ENCODE measurements around the gene FIGN.

FIGN gene

DNA sequence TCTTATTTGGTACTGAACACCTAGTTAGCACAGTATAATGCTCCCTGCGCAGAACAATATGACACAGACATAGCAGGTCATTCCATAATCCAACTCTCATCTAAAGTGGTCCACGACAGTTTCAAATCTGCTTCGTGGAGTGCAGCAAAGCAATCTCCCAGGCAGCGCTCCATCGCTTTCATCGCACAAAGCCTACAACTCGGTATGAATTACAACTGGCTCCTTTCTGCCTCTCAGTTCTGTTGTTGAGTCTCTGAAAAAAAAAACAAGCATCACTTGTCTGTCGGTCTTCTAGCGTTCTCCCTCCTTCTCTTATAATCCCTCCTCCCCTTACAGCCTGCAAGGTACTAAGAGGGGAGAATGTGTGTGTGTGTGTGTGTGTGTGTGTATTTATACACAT, 123.5 kb downstream of the FIGN start:
- no peak for DNase-seq (ENCODE audit: low read depth in 2 of 2)

DNA sequence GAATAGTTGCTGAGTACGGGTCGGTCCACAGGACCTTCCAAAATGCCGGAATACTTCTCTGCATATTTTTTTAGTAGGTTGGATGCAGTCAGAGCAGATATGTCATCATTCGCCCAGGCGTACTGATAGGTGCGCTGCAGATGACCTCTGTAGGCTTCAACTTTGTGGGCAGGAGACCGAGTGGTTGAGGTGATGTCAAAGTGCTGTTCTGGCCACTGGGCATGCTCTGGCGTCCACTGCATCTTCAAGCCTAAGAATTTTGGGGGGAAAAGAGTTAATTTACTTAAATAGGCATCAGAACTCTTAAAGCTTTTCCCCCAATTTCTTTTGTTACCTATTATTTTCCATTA, 124.3 kb downstream of the FIGN start:
- no peak for DNase-seq (ENCODE audit: low read depth in 2 of 2)

DNA sequence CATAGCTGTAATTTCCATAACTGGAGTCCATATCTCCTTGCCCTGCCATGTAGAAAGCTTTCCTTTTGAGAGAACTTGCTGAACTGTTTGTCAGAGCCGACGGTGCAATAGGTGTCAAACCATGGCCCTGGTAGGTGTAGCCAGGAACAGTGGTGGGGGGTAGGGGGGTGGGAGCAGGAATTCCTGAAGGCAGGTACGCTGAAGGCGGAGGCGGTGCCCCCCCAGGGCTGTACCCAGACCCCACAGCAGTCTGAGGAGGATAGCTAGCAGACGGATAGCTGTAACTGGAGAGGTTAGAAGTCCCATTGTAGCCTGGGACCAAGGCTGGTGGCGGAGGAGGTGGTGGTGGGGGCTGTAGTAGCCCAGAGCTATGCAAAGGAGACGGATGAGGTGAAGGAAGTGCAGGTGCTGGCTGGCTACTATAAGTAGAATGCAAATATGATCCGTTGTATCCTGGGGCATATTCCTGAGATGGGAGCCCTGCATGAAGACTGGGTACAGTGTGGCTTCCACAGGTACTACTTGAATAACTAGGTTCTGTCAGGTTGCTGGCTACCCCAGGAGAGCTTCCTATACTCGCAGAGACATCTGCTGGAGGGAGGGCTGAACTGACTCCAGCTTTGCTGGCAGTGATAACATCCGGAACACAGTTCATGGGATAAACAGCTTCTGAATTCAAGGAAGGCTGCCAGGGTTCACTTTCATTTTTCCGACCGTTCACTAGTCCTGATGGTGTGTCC, 124.8 kb downstream of the FIGN start:
- no peak for DNase-seq (ENCODE audit: low read depth in 2 of 2)

DNA sequence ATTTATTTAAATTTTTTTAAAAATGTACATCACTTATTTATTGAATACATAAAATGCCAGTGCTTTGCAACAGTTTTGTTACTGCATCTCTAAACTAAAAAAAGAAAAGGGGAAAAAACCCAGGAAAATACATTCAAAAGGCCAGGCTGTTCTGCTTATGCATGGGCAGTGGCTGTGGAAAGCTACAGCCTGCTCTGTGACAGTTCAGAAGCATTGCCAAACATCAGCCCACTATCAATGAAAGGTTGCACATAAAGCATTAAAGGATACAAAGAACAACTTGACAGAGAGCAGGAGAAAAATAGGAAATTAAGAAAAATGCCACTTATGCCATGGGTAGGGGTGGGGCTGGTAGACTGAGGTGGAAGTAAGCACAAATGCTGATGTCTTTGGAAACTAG, 128.2 kb downstream of the FIGN start:
- DNase-seq (ENCODE audit: low read depth in 2 of 2) = no peak

DNA sequence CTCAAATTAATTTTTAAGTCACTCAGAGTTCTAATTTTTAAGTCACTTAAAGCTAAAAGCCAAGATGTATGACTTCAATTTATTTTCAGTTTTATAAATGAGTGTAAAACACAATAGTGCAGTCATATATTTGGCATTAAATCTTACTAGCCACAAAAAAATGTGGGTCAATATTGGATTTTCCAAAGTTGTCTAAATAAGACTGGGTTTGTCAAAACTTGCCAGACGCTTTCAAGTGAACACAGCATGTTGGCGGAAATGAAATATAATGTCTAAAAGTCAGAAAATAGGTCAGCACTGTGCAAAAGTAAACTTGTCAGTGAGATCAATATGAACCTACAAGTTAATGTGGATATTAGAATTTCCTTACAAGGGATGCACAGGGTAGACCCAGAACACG, 128.9 kb downstream of the FIGN start:
- DNase-seq (ENCODE audit: low read depth in 2 of 2) = no peak

DNA sequence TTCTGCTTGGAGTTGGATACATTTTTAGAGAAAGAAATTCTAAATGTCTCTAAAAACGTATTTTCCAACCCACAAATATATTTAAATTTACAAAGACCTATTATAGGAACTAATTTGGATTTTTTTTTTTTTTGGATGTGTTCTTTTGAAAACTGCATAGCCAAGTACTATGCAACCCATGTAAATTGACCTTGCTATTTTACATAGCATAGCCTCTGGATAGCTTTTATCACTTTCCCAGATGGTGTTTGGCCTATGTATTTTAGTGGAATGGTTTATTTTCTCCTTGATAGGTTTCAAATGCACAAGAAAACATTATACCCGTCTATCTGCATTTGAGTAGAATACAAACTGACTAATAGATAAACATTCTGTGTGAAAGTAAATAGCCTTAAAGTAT, 130.0 kb downstream of the FIGN start:
- no peak for DNase-seq (ENCODE audit: low read depth in 2 of 2)

DNA sequence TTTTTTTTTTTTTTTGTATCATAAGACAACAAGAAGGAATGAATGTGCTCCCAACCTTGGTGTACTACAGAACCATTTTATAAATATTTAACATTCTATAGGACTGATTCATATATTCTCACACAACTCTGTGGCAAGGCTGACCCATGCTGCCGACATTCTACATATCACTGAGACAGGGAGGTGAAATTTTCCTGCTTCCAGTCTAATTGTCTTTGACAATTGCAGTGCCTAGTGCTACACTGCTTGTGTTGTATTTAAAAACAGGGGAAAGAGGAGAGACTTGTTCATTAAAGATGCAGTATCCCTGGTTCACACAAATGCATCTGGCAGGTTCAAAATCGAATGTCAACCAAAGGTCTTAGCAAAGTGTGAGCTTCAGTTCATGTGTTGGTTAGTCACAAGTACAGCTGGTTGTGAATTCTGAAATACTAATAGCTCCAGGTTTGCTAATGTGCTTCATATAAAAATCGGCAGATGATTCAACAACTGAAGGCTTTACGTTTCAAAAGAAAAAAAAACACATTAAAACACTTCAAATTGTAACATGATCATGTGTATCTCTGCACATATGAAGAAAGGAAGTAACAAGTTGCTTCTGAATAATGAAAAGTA, 130.8 kb downstream of the FIGN start:
- no peak for DNase-seq (ENCODE audit: low read depth in 2 of 2)

DNA sequence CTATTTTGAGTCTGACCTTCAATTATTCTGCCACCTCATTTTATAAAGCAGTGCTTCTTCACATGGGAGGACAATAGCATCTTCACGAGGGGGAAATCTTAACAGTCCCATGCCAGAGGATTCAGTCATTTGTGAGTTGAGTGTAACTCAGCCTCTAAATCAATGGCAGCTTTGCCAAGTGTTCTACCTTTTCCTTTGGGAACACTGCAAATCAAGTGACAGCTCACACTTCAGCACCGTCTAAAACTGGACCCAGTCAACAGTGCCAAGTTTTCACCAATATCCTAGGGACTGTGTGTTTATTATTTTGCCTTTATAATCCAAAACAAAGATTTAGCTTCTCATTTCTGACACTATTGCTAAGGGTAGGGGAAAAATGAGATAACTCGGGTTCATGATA, 133.6 kb downstream of the FIGN start:
- no peak for DNase-seq (ENCODE audit: low read depth in 2 of 2)

DNA sequence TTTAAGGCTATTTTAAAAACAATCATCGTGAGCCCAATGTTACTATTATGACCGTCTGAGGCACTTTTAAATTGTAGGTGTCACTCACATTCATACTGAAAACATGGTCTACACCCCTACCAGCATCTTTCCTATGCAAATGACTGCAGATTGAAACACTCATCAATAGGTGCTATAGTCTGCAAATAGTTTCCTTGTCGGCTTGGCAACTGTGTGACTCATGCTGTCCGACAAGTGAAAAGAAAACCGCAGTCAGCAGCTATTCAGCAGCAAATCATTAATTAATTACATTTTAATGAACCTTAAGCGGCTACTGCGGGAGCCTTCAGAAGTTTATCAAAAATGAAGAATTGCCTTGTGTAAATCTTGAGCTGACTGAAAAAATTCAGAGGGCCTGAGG, 134.4 kb downstream of the FIGN start:
- DNase-seq (ENCODE audit: low read depth in 2 of 2) = no peak

DNA sequence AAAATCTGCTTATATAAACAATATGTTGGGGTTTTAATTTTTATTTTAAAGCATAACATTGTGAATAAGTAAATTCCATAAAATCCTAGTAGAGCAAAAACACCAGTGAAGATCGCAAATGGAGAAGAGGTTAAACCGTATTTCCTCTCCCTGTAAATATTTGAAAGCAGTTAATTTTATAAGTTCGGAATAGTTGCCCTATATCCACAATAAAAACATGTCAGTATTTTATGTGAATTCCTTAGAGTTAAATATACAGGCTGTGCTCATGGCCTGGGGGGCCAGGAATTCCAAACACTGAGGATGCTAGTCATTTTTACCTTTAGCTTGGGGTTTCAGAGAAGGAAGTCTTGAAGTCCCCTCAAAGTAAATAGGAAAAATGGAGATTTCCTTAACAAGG, 135.0 kb downstream of the FIGN start:
- DNase-seq (ENCODE audit: low read depth in 2 of 2) = no peak

DNA sequence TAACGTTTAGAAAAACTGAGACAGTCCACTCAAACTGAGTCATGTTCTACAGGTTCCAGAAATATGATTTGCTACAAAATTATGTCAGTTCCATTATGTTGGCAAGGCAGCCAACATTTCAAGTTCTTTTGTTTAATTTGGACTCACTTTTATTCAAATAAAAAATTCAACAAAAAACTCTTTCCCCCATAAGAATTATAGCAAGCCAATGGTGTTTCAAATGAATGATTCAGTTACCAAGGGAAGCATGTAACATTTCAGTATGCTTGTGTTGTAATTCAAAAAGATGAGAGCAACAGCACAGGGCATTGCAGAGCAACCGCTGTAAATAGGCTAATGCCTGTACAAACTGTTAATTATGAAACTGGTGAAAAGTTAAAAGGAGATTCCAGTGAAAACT, 140.8 kb downstream of the FIGN start:
- DNase-seq (ENCODE audit: low read depth in 2 of 2) = no peak

DNA sequence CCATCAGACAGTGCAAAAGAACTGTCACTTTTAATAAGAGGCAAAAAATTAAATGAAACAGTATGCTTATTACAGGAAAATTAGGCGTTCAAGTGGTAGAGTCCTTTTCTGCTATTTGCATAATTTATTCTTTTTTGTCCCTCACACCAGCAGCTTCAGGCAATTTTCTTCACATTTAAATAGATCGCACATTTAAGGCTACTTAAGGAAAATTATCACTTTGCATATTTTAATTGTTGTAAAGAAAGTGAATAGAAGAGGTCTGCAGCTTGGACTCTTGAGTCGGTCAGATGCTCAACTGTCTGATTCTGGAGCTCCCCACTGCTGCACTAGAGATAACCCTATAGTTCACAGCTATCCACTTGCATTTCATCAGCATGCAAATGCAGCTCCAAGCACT, 141.3 kb downstream of the FIGN start:
- DNase-seq (ENCODE audit: low read depth in 2 of 2) = no peak

DNA sequence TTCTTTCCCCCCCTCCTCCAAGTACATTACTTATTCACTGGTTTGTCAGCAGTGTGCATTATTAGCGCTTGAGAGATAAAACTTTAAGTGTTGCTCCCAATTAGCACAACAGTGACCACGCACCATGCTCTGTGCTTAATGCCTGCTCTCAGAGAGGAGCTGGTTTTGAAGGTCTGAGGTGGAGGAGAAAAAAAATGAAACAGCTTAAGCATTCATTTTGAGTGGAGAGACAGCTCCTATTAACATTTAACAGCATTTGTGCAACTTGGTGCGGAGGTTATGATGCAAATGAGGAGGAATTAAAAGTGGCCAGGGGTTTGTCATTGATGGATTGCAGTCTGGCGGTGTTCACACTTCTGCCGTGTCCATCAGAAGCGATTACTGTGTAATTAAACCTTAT, 141.8 kb downstream of the FIGN start:
- no peak for DNase-seq (ENCODE audit: low read depth in 2 of 2)

DNA sequence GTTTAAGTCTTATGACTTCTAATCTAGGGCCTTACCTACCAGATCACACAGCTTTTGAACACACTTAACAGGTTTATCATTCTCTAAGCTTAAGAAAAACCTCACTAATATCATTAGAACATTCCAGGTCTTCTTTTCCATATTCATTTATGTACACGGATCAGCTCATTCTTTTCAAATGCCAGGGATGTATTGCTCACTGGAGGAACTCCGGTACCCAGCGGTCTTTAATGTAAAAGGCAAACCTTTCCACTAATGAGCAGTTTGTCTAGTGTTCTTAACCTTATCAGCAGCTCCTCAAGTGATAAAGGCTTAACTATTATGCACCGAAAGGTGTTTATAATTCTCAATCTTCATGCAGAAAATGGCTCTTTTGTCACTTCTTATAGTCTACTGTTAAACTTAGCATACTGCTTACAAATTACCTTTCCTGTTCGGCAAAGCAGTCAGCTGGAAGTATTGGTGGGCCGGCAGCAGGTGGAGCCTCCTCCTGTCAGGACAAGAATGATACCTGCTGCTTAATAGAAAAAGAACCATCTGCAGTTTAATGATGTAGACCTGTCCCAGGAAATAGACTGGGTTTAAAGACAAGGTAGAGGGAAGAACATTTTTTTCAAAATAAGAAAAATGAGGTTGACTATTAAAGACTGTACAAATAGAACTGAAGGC, 142.7 kb downstream of the FIGN start:
- no peak for DNase-seq (ENCODE audit: low read depth in 2 of 2)

DNA sequence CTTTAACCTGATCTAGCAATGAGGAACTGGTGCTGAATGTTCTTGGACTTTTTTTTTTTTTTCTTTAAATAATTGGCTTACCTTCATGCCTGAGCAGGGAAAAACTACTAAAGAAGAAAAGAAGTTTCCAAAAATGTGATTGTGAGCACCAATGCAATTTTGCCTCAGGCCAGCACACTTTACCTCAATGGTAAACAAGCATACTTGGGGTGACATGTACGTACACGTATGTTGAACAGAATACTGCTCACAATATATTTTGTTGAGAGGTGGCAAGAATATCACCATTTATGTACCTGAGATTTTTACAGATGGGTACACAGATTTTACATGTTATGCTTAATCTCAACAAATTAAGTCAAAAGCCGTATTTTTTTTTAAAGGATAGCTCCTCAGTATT, 144.3 kb downstream of the FIGN start:
- DNase-seq (ENCODE audit: low read depth in 2 of 2) = no peak

DNA sequence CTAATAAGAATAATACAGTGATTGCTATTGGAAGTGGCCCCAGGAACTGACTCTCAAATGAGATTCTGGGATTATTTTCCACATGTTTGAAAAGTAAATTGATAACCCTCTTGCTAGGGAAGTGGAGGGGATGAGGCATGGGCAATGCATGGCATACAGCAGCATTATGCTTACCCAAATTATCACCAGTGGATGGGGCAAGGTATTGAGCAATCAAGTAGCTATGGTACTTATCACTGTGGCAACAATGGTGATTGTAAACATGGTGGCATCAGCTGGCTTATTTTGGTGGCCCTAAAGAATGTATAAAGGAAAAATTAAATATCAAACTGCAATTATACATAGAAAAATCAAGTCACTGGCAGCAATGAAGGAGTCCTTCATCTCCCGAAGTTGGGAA, 155.1 kb downstream of the FIGN start:
- DNase-seq (ENCODE audit: low read depth in 2 of 2) = no peak

DNA sequence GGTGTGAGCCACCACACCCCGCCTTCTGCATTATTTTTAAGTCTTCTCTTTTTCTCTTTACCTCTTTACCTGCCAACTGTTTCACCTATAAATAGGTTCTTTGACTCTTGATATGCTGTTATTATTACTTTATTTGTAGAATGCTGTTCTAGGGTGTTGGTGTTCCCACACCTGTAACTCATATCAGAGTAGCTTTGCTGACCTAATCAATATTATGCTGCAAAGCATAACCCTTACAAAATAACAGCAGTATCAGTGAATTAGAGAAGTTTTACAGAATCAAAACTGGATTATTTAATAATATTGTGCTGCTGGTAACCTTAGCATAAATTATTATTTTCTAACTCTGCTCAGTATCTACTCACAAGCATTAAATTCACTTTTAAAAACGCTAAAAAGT, 161.5 kb downstream of the FIGN start:
- DNase-seq (ENCODE audit: low read depth in 2 of 2) = no peak

DNA sequence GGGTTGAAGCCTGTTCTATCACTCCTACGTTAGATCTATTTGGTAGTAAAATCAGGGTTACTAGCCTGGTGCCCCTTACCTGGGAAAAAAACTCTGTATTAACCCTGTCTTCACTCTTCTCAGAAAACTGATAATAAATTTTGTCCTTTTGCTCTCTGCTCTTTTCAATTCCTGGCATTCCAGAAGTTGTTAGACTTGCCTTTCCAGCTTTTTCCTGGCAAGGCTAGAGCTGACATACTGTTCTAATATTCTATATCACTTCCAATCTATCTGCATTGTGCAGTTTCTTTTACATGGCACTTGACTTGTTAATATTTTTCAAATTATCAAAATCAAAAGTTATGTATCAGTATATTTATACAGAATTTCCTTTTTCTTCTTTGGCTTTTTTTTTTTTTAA, 162.2 kb downstream of the FIGN start:
- no peak for DNase-seq (ENCODE audit: low read depth in 2 of 2)

DNA sequence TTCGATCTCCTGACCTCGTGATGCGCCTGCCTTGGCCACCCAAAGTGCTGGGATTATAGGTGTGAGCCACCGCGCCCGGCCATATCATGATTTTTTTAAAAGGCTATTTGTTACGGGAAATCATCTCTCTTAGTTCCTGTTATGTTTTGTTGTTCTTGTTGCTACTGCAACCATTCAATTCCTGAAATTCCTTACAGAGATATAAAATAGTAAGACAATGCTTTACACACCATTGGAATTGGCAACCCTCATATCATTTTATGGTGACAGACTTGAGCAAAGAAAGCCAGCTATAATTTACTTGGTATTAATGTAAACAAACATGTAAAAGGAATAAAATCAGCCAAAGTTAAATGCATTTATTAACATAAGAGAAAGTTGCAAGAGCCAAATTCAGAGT, 163.0 kb downstream of the FIGN start:
- no peak for DNase-seq (ENCODE audit: low read depth in 2 of 2)

DNA sequence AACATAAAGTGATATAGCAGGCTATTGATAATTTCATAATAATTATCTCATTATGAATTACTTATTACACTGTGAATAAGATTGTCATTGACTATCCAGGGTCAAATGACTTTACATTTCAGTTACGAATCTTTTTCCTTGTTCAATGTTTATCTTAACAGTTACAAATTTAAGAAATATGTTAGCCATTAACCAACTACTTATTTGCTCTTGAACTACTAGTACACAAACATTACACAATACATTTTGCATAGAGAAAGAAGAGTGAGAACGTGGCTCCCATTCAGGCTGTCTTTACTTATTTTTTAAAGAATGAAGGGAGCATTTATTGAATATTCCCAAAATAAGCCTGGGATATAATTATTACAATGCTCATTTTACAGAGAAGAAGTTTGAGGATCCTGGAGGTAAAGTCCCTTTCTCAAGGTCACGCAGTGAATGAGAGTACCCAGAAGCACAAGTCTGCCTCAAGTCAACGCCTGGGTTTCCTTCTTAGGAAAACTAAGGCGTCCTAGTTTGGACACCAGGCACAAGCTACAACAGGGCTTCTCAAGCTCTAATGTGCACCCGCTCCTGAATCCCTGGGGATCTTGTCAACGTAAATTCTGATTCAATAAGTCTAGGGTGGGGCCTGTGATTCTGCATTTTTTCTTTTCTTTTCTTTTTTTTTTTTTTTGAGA, 164.2 kb downstream of the FIGN start:
- DNase-seq (ENCODE audit: low read depth in 2 of 2) = no peak

DNA sequence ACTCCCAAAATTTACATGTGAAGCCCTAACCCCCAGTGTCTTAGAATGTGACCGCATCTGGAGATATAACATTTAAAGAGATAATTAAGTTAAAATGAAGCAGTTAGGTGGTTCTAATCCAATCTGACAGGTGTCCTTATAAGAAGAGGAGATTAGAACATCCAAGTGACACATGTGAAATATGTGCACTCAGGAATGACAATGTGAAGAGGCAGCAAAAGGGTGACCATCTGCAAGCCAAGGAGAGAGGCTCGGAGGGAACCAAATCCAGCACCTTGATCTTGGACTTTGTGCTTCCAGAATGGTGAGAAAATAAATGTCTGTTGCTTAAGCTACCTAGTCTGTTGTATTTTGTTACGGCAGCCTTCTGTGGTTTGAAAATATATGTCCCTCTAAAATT, 165.4 kb downstream of the FIGN start:
- no peak for DNase-seq (ENCODE audit: low read depth in 2 of 2)

DNA sequence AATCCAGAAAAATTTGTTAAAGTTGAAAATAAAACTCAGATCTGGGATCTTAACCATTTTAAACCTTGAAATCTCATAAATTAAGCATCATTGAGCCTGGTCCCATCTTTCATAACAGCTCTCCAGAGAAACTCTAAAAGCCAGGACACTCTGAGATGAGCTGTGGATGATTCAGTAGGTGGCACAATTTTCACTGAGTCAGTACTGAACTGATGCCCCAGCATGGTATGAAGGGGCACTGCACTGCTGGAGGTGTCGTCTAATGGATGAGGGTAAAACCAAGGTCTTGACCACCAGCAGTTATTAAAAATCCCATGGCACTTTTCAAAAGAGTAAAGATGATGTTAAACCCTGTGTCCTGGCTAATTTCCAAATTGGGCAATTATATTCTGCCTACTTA, 170.6 kb downstream of the FIGN start:
- DNase-seq (ENCODE audit: low read depth in 2 of 2) = no peak

DNA sequence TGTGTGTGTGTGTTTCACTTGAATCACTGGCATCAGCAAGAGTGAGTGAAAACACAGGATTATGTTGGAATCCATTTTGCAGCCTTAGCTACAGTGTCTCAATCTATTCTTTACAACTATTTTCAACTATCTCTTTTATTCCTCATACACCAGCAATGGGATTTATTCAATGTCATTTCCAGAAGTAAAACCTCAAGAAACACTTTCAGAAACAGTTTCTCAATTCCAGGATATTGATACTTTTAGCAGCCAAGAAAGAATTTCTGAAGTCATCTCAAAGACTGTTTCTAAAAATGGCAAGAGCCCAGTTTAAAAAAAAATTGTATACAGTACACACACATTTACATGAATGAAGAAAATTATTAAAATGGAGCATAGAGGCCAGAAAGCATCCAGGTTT, 171.6 kb downstream of the FIGN start:
- no peak for DNase-seq (ENCODE audit: low read depth in 2 of 2)
